Measurements from ENCODE around the gene ZMYM3.

DNA sequence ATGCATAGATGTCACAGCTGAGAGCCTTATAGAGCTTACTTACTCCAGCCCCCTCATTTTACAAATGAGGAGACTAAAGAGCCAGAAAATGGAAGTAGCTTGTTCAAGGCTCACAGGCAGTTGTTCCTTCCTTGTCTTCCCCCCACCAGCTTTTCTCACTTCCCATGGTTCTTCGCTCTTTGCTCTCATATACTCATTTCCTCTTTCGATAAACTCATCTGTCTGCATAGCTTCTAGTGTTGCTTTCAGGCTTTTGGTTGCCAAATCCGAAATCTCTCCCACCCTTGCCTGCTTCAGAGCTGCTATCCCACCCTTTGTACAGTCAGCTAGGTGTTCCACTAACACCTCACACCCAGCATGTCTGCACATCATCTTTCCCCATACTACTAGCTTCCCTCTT is 55.9 kb downstream of the ZMYM3 start:
- TF ChIP-seq SOX15 (CRISPR knock-in tag; IDR thresholded peaks at IDR 0.05) (no peak), TEAD4 (CRISPR knock-in tag; IDR thresholded peaks at IDR 0.05) (no peak), ESRRA (CRISPR knock-in tag; IDR thresholded peaks at IDR 0.05; ENCODE audit: borderline replicate concordance) (no peak), ATF1 (CRISPR knock-in tag; IDR thresholded peaks at IDR 0.05) (no peak), NFE2L1 (CRISPR knock-in tag; IDR thresholded peaks at IDR 0.05) (no peak), ZNF232 (CRISPR knock-in tag; IDR thresholded peaks at IDR 0.05) (no peak)
- TF ChIP-seq, protein P1, sequence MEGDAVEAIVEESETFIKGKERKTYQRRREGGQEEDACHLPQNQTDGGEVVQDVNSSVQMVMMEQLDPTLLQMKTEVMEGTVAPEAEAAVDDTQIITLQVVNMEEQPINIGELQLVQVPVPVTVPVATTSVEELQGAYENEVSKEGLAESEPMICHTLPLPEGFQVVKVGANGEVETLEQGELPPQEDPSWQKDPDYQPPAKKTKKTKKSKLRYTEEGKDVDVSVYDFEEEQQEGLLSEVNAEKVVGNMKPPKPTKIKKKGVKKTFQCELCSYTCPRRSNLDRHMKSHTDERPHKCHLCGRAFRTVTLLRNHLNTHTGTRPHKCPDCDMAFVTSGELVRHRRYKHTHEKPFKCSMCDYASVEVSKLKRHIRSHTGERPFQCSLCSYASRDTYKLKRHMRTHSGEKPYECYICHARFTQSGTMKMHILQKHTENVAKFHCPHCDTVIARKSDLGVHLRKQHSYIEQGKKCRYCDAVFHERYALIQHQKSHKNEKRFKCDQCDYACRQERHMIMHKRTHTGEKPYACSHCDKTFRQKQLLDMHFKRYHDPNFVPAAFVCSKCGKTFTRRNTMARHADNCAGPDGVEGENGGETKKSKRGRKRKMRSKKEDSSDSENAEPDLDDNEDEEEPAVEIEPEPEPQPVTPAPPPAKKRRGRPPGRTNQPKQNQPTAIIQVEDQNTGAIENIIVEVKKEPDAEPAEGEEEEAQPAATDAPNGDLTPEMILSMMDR (IDR thresholded peaks at IDR 0.05) = no peak
- TF ChIP-seq, protein P2, sequence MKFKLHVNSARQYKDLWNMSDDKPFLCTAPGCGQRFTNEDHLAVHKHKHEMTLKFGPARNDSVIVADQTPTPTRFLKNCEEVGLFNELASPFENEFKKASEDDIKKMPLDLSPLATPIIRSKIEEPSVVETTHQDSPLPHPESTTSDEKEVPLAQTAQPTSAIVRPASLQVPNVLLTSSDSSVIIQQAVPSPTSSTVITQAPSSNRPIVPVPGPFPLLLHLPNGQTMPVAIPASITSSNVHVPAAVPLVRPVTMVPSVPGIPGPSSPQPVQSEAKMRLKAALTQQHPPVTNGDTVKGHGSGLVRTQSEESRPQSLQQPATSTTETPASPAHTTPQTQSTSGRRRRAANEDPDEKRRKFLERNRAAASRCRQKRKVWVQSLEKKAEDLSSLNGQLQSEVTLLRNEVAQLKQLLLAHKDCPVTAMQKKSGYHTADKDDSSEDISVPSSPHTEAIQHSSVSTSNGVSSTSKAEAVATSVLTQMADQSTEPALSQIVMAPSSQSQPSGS (CRISPR knock-in tag; IDR thresholded peaks at IDR 0.05; ENCODE audit: borderline replicate concordance, low read depth) = no peak
- TF ChIP-seq, protein P3, sequence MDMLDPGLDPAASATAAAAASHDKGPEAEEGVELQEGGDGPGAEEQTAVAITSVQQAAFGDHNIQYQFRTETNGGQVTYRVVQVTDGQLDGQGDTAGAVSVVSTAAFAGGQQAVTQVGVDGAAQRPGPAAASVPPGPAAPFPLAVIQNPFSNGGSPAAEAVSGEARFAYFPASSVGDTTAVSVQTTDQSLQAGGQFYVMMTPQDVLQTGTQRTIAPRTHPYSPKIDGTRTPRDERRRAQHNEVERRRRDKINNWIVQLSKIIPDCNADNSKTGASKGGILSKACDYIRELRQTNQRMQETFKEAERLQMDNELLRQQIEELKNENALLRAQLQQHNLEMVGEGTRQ (CRISPR knock-in tag; IDR thresholded peaks at IDR 0.05) = no peak
- TF ChIP-seq, protein P4, sequence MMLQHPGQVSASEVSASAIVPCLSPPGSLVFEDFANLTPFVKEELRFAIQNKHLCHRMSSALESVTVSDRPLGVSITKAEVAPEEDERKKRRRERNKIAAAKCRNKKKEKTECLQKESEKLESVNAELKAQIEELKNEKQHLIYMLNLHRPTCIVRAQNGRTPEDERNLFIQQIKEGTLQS (CRISPR knock-in tag; conservative IDR thresholded peaks at IDR 0.05) = no peak
- TF ChIP-seq, protein P5, sequence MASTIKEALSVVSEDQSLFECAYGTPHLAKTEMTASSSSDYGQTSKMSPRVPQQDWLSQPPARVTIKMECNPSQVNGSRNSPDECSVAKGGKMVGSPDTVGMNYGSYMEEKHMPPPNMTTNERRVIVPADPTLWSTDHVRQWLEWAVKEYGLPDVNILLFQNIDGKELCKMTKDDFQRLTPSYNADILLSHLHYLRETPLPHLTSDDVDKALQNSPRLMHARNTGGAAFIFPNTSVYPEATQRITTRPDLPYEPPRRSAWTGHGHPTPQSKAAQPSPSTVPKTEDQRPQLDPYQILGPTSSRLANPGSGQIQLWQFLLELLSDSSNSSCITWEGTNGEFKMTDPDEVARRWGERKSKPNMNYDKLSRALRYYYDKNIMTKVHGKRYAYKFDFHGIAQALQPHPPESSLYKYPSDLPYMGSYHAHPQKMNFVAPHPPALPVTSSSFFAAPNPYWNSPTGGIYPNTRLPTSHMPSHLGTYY (CRISPR knock-in tag; IDR thresholded peaks at IDR 0.05) = no peak
- TF ChIP-seq, protein P6, sequence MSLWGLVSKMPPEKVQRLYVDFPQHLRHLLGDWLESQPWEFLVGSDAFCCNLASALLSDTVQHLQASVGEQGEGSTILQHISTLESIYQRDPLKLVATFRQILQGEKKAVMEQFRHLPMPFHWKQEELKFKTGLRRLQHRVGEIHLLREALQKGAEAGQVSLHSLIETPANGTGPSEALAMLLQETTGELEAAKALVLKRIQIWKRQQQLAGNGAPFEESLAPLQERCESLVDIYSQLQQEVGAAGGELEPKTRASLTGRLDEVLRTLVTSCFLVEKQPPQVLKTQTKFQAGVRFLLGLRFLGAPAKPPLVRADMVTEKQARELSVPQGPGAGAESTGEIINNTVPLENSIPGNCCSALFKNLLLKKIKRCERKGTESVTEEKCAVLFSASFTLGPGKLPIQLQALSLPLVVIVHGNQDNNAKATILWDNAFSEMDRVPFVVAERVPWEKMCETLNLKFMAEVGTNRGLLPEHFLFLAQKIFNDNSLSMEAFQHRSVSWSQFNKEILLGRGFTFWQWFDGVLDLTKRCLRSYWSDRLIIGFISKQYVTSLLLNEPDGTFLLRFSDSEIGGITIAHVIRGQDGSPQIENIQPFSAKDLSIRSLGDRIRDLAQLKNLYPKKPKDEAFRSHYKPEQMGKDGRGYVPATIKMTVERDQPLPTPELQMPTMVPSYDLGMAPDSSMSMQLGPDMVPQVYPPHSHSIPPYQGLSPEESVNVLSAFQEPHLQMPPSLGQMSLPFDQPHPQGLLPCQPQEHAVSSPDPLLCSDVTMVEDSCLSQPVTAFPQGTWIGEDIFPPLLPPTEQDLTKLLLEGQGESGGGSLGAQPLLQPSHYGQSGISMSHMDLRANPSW (CRISPR knock-in tag; conservative IDR thresholded peaks at IDR 0.05; ENCODE audit: low read depth) = no peak
